Measurements from ENCODE around the gene UROS.

DNA sequence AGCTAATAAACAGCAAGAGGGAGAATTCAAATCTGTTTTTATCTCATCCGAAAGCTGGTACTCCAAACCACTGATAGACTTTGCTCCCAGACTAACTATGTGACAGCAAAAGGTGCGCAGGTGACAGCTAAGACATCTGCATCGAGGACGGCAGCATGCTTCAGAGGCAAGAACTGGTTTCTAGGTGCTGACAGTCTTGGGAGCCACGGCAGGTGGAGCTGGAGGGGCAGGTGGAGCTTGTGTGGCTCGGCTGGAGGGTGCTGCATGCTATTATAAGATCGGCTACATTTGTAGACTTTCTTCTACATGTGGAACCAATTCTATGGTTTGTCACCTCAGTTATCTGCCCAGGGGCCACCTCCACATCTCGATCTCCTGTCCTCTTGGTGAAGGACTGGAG is 25.6 kb downstream of the UROS start:
- TF ChIP-seq, protein P1, sequence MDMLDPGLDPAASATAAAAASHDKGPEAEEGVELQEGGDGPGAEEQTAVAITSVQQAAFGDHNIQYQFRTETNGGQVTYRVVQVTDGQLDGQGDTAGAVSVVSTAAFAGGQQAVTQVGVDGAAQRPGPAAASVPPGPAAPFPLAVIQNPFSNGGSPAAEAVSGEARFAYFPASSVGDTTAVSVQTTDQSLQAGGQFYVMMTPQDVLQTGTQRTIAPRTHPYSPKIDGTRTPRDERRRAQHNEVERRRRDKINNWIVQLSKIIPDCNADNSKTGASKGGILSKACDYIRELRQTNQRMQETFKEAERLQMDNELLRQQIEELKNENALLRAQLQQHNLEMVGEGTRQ (IDR thresholded peaks at IDR 0.05; ENCODE audit: low read depth, low read length), result no peak
- TF ChIP-seq SMC3 (IDR thresholded peaks at IDR 0.05; ENCODE audit: low read depth, low read length) (no peak), RAD21 (IDR thresholded peaks at IDR 0.05; ENCODE audit: low read length) (no peak), MAFK (IDR thresholded peaks at IDR 0.05; ENCODE audit: low read depth, low read length) (no peak), MXI1 (IDR thresholded peaks at IDR 0.05; ENCODE audit: borderline replicate concordance, low read depth, low read length) (no peak), POLR2A (IDR thresholded peaks at IDR 0.05; ENCODE audit: low read depth, low read length) (no peak), MAZ (IDR thresholded peaks at IDR 0.05; ENCODE audit: borderline replicate concordance, low read depth, low read length) (no peak), FOS (IDR thresholded peaks at IDR 0.05; ENCODE audit: low read depth, low read length) (no peak), RFX5 (IDR thresholded peaks at IDR 0.05; ENCODE audit: low read depth, low read length) (no peak), CHD1 (IDR thresholded peaks at IDR 0.05; ENCODE audit: low read depth, low read length) (no peak), RCOR1 (IDR thresholded peaks at IDR 0.05; ENCODE audit: insufficient replicate concordance, low read length) (no peak), CEBPB (IDR thresholded peaks at IDR 0.05; ENCODE audit: low read depth, low read length) (no peak)
- TF ChIP-seq, protein P2, sequence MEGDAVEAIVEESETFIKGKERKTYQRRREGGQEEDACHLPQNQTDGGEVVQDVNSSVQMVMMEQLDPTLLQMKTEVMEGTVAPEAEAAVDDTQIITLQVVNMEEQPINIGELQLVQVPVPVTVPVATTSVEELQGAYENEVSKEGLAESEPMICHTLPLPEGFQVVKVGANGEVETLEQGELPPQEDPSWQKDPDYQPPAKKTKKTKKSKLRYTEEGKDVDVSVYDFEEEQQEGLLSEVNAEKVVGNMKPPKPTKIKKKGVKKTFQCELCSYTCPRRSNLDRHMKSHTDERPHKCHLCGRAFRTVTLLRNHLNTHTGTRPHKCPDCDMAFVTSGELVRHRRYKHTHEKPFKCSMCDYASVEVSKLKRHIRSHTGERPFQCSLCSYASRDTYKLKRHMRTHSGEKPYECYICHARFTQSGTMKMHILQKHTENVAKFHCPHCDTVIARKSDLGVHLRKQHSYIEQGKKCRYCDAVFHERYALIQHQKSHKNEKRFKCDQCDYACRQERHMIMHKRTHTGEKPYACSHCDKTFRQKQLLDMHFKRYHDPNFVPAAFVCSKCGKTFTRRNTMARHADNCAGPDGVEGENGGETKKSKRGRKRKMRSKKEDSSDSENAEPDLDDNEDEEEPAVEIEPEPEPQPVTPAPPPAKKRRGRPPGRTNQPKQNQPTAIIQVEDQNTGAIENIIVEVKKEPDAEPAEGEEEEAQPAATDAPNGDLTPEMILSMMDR (conservative IDR thresholded peaks at IDR 0.05; ENCODE audit: low read depth, low read length), result no peak
- TF ChIP-seq, protein P3, sequence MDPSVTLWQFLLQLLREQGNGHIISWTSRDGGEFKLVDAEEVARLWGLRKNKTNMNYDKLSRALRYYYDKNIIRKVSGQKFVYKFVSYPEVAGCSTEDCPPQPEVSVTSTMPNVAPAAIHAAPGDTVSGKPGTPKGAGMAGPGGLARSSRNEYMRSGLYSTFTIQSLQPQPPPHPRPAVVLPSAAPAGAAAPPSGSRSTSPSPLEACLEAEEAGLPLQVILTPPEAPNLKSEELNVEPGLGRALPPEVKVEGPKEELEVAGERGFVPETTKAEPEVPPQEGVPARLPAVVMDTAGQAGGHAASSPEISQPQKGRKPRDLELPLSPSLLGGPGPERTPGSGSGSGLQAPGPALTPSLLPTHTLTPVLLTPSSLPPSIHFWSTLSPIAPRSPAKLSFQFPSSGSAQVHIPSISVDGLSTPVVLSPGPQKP (IDR thresholded peaks at IDR 0.05; ENCODE audit: borderline replicate concordance, low read depth, low read length), result no peak

All from IMR-90 (cell line).